Measurements from ENCODE around the gene MAMDC2.

DNA sequence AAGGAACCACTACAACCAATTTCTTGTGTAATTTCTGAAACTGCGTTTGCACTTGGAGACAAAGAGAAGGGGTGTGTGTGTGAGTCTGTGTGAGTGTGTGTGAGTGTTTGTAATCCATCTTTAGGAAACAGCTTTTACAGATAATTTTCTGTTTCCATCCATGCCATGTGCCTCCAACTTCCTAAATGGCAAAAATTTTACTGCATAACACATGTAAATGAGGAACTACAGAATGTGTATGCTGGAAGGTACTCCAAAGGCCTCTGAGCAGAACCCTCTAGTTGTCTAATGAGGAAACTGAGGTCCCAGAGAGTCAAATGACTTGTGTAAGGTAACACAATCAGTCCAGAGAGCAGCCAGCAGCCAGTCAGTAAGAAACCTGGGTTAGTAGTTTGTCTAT is 20.8 kb downstream of the MAMDC2 start:
- TF ChIP-seq POLR2AphosphoS5 (IDR thresholded peaks at IDR 0.05; ENCODE audit: borderline replicate concordance, low read depth, low read length) (no peak), EZH2 (IDR thresholded peaks at IDR 0.05) (no peak), FOXP2 (optimal IDR thresholded peaks at IDR 0.05; ENCODE audit: control extremely low read depth, extremely low read length, insufficient read depth) (no peak)

Measured in SK-N-MC (cell line).